ENCODE results near the gene TENT4A.
"Not testable (repeated sequence)": the region's sequence is repeated elsewhere in the genome, so short reads cannot be mapped to it uniquely, and the experiment has no call there.

DNA sequence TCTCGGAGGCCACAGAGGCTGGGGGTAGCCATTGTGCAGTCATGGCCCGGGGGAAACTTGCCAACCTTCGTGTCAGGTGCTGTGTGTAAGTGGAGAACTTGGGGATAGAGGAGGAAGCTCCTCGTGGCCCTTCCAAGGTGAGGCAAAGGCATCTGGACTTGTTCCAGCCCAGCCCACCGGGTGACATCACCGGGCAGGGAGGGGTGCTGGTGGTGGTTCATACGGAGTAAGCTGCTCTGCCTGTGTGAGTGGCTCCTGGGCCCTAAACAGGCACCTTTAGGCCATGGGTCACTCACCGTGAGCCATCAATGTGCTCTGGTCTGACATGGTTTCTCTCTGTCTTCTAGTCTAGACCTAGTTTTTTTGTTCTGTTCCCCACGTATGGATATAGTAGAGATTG lies 44.5 kb upstream of the TENT4A start:
- not testable (repeated sequence) for TF ChIP-seq POLR2A, POLR2AphosphoS5 (IDR thresholded peaks at IDR 0.05; ENCODE audit: low read depth, low read length)

Measured in GM12891 (cell line).